HG03139 (cell line): ENCODE results near the gene GRK2.

ENCODE experiments used
- ATAC-seq: cut with Tn5 transposase; IDR thresholded peaks from one replicate; pipeline ENCODE4 v1.9.1; 2021; ENCODE audit not compliant: unreplicated experiment

The GRK2 gene

GRCh38 chr11:67280788-67281551, 14.7 kb downstream of the GRK2 start:
- no peak for ATAC-seq

DNA sequence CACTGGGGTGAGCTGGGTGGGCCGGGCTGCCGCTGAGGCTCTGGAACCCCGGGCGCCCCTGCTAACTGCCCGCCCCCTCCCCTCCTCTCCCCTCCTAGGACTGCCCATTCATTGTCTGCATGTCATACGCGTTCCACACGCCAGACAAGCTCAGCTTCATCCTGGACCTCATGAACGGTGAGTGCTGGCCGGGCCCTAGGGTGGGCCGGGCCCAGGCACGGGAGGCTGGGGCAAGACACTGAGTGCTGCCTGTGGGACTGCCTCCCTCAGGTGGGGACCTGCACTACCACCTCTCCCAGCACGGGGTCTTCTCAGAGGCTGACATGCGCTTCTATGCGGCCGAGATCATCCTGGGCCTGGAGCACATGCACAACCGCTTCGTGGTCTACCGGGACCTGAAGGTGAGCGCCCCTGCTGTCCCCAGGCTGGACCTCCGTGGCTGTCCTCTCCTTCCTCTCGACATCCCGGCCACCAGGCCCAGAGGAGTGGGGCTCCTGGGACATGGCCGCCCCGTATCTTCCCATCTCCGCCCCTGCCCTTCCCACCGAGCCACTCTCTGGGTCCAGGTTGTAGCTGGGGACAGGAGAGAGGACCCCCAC, 15.4 kb downstream of the GRK2 start:
- no peak for ATAC-seq

GRCh38 chr11:67282155-67282875, 16.0 kb downstream of the GRK2 start:
- ATAC-seq: no peak

DNA sequence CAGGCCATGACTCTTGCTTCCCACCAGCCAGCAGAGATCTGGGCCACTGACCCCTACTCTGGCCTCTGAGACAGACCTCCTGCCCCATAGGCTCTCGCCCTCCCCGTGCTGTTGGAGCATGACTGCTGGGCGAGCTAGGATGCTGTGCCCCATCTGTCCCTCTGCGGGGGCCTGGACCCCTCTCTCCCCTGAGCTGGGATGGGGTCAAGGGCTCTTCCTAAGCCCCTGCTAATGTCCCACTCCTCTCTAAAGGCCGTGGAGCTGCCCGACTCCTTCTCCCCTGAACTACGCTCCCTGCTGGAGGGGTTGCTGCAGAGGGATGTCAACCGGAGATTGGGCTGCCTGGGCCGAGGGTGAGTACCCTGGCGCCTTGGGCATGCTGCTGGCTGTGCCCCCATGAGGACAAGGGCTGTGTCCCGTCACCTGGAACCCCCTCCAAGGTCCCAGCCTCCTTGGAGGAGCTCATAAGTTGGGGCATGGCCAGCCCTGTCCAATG, 16.7 kb downstream of the GRK2 start:
- ATAC-seq: no peak

GRCh38 chr11:67283481-67283963, 17.2 kb downstream of the GRK2 start:
- no peak for ATAC-seq

DNA sequence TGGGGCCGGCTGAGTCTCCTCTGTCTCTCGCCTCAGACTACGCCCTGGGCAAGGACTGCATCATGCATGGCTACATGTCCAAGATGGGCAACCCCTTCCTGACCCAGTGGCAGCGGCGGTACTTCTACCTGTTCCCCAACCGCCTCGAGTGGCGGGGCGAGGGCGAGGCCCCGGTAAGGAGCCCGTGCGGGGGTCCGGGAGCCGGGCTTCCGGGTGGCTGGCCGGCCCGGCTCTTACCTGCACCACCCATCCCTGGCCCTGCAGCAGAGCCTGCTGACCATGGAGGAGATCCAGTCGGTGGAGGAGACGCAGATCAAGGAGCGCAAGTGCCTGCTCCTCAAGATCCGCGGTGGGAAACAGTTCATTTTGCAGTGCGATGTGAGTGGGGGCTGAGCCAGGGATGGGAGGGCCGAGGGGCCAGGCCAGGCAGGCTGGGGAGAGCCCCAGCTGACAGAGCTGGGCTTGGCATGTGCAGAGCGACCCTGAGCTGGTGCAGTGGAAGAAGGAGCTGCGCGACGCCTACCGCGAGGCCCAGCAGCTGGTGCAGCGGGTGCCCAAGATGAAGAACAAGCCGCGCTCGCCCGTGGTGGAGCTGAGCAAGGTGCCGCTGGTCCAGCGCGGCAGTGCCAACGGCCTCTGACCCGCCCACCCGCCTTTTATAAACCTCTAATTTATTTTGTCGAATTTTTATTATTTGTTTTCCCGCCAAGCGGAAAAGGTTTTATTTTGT, 18.7 kb downstream of the GRK2 start:
- no peak for ATAC-seq

GRCh38 chr11:67285541-67286498, 19.5 kb downstream of the GRK2 start:
- ATAC-seq: no peak

DNA sequence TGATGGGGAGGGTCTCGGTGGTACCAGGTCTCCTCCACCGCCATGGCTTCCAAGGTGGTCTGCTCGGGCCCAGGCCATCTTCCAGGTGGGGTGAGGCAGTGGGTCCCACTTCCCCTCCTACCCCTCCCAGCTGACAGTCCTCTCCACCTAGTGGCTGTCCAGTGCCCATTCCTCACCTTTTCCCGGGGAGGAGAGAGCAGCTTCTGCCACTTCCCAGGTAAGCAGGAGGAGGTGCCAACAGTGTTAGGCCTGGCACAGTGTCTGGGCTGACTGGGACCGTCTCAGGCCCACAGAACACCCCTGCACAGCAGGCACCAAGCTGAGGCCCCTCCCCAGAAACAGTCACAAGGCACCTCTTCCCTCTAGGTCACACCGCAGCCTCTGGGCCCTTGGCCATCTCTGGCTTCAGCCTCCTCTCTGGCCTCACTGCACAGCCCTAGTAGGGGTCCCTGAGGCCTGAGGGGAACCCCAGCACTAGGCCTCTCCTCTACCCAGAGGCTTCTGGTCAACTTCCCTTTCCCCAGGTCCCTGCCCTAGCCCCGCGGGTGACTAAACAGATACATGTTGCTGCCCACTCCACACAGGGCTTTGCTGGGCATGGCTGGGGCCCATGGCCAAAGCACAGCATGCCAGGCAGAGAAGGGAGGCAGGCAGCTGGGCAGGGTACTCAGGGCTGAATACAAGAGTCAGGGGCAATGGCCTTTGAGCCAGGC, 20.5 kb downstream of the GRK2 start:
- ATAC-seq: no peak

- ATAC-seq: no peak
Measured at GRCh38 chr11:67287355-67288197, 21.3 kb downstream of the GRK2 start.

- no peak for ATAC-seq
Measured at GRCh38 chr11:67288198-67288451, 21.9 kb downstream of the GRK2 start.

GRCh38 chr11:67288452-67289225, 22.4 kb downstream of the GRK2 start:
- ATAC-seq: peak; percentile 63

DNA sequence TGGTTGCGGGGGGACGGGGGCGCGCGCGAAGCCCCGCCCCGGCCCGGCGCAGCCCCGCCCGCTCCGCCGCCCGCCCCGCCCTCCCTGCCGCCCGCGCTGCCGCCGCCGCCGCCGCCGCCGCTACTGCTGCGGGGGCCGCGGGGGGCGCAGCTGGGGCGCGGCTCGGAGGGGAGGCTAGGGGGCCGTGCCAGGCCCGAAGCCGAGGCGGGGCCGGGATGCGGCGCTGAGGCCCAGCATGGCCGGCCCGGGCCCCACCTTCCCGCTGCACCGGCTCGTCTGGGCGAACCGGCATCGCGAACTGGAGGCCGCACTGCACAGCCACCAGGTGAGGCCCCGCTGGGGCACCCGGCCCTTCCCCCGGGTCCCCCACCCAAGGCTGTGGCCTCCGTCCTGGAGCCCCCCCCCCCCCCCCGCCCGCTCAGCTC, 23.0 kb downstream of the GRK2 start, which contains the start of gene ANKRD13D:
Gene ANKRD13D, plus strand, starts transcription at position 78 of the 425 bp plus-strand sequence. Its CDS starts 158 bp downstream, at position 236.
- ATAC-seq: peak; percentile 27

GRCh38 chr11:67289651-67290479, 23.6 kb downstream of the GRK2 start:
- no peak for ATAC-seq

- ATAC-seq: no peak
Measured at GRCh38 chr11:67290801-67291200, 24.5 kb downstream of the GRK2 start.

DNA sequence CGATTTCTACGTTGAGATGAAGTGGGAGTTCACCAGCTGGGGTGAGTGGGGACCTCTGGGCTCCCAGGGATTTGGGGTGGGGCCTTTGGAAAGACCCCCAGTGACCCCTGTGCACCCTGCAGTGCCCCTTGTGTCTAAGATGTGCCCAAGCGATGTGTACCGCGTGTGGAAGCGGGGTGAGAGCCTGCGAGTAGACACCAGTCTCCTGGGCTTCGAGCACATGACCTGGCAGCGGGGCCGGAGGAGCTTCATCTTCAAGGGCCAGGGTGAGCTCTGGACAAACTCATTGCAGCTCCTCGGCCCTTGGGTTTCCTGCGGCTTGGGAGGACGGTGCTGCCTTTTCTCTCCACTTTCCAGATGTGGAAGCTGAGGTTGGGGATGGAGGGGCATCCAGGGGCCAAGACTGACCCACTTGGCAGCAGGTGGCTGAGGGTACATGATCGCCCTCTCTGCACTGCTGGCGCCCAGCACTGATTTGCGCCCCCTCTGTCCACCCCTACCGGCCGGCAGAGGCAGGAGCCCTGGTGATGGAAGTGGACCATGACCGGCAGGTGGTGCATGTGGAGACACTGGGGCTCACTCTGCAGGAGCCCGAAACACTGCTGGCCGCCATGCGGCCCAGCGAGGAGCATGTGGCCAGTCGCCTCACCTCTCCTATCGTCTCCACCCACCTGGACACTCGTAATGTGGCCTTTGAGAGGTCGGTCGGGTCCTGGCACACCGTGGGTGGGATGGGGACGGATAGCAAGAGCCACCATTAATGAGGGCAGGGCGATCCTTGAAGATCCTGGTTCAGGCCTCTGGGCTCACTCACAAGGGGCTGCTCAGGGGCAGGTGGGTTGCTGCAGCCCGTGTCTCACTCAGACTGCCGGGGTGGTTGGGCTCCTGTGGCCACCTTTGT, 25.5 kb downstream of the GRK2 start:
- no peak for ATAC-seq

DNA sequence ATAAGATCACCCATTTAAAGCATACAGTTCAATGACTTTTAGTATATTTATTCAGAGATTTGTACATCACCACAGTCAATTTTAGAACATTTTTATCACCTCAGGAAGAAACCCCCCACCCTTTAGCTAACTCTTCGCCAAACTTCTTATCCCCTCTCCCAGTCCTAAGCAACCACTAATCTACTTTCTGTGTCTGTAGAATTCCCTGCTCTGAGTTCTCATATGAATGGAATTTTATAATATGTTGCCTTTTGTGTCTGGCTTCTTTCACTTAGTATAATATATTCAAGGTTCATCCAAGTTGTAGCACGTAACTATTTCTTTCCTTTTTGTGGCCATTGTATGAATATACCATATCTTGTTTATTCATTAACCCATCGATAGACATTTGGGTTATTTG, 26.4 kb downstream of the GRK2 start:
- ATAC-seq: no peak
